GM08714 (cell line): ENCODE data around the gene ZNF524.
A peak's percentile ranks its signal among the peaks of the same experiment; 100 is the strongest.

Experiments
- H3K4me3 ChIP-seq: fragments of 200-500 bp; sonication (Bioruptor generic); 2 replicates; pipeline ENCODE4 v1.5.1; 2014; ENCODE audit warnings: mild to moderate bottlenecking, low read length, inconsistent platforms
- ZNF274 ChIP-seq: IDR thresholded peaks from 2 replicates; pipeline ENCODE4 v1.6.1; 2012; ENCODE audit warnings: mild to moderate bottlenecking, low read depth, low read length

The ZNF524 gene

DNA sequence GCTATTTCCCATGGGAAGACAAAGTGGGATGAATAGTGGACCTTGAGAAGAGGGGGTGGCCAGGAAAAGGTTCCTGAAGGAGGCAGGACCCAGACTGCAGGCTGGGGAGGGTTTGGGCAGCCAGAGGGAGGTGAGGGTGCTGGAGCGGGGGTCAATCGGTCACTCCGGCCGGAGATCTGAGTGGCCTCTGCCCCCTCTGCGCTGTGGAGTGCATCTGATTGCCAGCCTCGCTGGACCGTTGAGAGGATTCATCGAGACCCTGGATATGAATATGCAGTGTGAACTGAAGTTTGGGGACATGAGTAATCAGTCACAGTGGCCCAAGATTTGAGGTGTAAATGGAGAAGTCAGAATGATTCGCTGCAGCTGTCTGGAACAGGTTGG lies 35.2 kb downstream of the ZNF524 start:
- H3K4me3 ChIP-seq = peak overlapping the region; percentile 92
- TF ChIP-seq ZNF274 = no peak

DNA sequence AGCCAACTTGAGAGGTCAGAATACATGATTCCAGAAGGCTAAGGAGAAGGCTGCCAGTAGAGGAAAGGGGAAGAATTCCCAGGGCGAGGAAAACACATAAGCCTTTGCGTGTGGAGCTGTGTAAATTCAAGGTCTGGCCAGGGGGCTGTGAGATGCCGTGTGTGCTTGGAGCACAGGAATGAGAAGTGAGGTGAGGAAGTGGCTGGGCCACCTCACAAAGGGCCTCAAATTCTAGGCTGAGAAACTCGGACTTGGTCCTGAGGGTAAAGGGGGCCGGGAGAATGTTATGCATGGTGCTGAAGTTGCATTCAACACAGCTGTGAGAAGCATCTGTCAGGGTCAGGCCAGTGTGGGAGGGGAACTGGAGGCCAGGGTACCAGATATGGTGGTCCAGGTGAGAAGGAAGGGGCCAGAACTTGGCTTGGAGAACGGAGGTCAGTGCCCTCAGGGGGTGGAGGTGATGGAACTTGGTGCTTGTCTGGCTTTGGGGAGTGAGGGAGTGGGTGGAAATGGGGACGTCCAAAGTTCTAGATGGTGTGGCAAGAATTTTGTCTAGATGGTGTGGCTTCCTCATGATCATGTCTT lies 35.9 kb downstream of the ZNF524 start:
- H3K4me3 ChIP-seq = peak overlapping the region; percentile 92
- no peak for TF ChIP-seq ZNF274

DNA sequence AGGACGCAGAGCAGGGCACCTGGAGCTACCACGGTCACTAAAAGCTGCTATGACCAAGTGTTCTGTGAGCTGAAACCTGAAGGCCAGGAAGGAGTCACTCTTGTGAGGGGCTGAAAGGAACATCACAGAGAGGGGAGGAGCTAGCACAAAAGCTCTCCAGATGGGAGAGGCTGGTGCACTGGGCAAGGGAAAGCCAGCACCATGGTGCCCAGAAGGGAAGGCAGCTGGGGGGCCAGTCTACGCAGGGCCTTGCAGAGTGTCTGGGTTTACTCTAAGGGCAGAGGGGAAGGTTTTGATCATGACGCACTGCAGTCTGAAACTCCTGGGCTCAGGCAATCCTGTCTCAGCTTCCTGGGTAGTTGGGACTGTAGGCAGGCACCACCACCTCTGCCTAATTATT lies 36.6 kb downstream of the ZNF524 start:
- no peak overlapping the region for H3K4me3 ChIP-seq
- no peak for TF ChIP-seq ZNF274

DNA sequence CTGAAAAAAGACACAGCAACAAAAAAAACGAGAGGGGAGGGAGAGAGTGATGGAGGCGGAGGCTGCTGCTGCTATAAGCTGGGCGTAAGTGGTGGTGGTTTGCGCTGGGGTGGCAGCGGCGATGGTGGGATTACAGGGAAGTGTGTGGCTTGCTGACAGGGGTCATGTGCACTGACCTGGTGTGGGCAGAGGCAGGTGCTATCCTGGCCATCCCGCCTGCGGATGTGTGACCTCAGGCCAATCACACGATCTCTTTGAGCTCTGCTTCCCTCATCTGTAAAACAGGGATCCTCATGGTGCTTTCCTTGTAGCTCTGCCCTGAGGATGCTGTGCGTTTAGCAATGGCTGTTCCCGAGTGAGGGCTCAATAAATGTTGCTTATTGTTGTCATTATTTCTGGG lies 37.4 kb downstream of the ZNF524 start:
- no peak overlapping the region for H3K4me3 ChIP-seq
- no peak for TF ChIP-seq ZNF274

DNA sequence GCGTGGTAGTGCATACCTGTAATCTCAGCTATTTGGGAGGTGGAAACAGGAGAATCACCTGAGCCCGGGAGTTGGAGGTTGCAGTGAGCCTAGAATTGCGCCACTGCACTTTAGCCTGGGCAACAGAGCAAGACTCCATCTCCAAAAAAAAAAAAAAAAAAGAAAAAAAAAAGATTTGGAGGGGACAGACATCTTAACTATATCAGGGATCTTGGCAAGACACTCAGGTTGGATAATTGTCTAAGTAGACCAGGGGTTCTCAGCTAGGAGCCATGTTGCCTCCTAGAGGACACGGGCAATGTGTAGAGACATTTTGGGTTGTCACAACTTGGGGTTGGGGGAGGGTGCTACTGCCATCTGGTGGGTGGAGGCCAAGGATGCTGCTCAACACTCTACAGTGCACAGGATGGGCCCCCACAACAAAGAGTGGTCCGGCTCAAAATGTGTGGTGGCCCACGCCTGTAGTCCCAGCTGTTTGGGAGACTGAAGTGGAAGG lies 38.8 kb downstream of the ZNF524 start:
- no peak overlapping the region for H3K4me3 ChIP-seq

DNA sequence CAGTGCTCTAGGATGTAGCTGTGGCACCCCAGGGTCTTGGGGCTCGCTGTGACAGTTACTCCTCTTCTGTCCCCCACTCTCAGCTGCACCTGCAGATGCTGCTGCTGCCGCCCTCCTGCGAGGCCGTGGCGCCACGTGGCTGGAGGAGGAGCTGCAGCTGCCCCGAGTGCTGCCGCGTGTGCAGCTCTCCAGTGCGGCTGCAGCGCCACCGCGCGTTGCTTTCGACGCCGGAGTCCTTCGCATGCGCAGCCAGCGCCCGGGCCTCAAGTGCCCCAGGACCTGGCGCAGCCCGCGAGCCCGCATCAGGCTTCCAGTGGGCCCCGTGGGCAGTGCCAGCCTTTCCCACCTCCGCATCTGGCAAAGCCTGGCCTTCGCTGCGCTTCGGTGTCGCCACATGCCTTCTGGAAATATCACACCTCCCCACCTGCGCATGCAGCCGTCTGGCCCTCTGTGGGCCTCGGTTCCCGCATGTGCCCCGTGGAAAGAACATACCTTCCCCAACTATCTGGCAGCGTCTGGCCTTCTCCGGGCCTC lies 40.0 kb downstream of the ZNF524 start:
- no peak for TF ChIP-seq ZNF274
- peak overlapping the region; percentile 95; the same call in 1 of the 2 replicates for H3K4me3 ChIP-seq

More for the DNA sequence above, 38.8 kb downstream of the ZNF524 start:
- TF ChIP-seq ZNF274 = no peak

DNA sequence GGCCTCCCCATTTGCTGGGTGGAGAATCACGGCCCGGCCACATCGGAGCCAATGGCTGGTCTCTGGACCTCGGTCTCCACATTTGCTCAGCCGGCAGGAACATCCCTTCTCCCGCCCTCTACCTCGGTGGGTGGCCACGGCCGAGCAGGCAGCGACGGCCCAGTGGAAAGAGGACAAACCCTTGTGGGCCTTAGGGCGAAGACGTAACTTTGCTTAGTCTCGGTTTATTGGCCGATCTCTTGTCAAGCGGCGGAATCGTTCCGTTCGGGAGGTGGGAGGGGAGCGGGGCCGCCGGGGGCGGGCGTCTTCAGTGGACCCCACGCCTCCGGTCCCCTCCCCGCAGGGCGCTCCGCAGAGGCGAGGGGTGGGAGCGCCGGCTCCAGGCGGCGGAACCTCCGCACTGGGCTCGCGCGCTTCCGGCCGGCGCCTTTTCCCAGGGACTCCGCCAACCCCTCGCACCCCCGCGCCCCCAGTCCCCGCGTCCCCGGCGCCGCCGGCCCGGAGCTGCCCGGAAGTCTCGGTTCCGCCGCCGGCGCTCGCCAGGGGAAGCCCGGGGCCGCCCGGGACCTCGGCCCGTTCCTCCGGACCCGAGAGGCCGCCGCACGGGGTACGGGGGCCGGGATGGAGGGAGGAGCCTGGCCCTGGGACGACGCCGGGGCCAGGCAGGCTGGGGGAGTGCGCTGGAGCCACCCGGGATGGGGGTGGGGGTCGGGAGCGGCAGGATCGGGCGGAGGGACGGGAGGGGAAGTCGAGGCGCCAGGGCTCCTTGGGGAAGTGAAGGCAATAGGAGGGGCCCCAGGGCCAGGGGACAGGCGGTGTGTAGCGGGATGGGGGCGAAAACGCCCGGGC lies 40.7 kb downstream of the ZNF524 start, which contains the start of gene ZNF580:
Gene ZNF580 (plus strand): TSS at position 426 of the 849 bp plus-strand sequence. CDS start 1,507 bp downstream, outside the sequence.
- no peak for TF ChIP-seq ZNF274

DNA sequence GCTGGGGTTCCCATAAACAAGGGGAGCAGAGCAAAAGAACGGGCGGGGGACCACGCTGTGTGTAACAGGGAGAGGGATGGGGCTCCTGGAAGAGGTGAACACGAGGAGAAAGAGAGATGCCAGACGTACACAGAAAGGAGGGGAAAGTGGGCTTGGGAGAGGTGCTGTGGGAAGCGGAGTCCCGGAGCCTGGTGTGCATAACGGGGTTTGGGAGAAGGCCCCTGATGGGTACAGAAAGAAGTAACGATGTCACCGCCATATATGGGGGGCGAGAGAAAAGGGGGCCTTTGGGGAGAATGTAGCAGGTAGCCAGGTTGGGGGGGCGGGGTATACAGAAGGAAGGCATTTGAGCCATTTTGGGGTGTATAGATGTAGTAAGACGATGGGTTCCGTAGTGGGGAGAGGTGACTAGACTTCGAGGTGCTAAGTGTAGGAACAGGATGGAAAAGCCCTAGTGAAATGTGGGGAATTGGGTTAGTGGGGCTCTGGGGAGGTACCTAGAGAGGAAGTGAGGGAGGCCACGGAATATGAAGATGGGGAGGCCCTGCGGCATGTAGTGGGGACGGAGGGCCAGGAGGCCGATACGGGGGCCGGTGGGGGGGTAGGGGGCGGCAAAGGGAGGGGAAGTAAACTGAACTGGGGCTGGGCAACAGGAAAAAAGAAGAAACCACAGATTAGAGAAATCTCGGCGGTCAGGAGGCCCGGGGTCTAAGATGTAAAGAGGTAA lies 41.5 kb downstream of the ZNF524 start:
- TF ChIP-seq ZNF274 = no peak
- peak overlapping the region; percentile 95 for H3K4me3 ChIP-seq

More for the DNA sequence above, 40.7 kb downstream of the ZNF524 start, which contains the start of gene ZNF580:
- peak within 1 kb of the TSS; percentile 95 for H3K4me3 ChIP-seq

DNA sequence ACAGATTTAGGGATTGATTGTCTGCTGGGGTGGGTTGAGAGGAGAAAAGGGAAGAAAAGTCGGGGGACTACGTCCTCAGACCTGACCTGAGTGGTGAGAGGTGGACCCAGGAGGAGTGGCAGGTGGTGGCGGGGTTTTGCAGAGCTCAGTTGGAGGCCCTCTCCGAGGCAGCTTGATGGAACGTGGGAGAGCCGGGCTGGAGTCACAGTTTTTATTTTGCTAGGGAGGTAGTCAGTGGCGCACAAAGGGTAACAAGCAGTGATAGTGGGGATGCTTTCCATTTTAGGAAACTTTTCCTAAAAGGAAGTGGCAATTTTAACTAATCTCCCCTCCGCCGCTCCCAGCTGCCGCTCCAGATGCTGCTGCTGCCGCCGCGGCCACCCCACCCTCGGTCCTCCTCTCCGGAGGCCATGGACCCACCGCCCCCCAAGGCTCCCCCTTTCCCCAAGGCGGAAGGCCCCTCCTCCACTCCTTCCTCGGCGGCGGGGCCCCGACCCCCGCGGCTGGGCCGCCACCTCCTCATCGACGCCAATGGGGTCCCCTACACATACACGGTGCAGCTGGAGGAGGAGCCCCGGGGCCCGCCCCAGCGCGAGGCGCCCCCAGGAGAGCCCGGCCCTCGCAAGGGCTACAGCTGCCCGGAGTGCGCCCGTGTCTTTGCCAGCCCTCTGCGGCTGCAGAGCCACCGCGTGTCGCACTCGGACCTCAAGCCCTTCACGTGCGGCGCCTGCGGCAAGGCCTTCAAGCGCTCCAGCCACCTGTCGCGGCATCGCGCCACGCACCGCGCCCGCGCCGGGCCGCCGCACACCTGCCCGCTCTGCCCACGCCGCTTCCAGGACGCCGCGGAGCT lies 42.3 kb downstream of the ZNF524 start:
- peak overlapping the region; percentile 95 for H3K4me3 ChIP-seq
- TF ChIP-seq ZNF274 = no peak

DNA sequence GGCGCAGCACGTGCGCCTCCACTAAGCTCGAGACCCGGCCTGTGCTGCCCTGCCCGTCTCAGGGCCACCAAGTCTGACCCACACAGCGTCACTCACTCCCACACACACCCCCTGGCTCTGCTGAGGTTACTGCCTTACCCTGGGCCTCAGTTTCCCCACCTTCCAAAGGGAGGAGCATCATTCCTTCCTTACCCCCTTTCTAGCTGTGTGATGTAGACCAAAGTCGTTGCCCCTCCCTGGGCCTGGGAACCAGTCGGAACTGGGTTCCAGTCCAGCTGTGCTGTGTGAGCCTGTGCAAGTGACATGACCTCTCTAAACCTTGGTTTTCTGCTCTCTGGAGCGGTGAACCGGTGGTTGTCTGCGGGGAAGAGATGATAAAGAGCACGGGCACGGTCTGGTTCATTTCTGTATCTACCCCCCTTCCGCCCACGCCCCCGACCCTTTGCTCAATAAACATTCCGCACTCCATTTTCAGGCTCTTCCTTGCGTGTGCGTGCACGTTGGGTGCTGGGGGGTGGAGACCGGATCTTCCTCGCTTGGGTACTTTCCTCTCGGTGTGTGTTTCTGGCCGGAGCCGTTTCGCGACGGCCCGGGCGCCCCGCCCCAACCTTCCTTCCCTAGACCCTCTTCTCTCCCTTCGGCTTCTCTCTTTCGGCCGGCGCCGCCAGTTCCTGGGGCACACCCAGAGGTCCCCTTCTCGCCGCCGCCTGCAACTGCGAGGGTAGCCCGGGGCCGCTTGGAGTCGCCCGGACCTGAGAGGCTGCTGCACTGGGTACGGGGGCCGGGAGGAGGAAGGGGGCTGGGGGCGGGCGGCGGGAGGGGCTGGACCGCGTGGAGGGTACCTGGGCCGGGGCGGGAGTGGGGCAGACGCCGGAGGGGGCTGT lies 43.2 kb downstream of the ZNF524 start, which contains the start of gene ZNF581:
Gene ZNF581 (plus strand): TSS at position 647 of the 884 bp plus-strand sequence. CDS start 923 bp downstream, outside the sequence.
- H3K4me3 ChIP-seq = peak within 1 kb of the TSS; percentile 95
- no peak for TF ChIP-seq ZNF274

DNA sequence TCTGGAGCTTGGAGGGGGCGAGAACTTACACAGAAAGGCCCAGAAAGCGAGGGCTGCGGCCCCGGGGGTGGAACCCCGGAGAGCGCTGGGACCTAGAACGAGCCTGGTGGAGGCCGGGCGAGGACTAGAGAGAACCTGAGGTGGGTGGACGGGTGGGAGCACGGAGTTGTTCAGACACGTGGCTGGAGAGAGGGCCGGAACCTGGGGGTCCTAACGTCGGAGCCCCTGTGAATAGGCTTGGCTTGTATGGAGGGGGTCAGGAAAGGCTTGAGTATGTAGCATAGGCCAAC lies 43.7 kb downstream of the ZNF524 start:
- TF ChIP-seq ZNF274 = no peak
- peak overlapping the region; percentile 95 for H3K4me3 ChIP-seq

DNA sequence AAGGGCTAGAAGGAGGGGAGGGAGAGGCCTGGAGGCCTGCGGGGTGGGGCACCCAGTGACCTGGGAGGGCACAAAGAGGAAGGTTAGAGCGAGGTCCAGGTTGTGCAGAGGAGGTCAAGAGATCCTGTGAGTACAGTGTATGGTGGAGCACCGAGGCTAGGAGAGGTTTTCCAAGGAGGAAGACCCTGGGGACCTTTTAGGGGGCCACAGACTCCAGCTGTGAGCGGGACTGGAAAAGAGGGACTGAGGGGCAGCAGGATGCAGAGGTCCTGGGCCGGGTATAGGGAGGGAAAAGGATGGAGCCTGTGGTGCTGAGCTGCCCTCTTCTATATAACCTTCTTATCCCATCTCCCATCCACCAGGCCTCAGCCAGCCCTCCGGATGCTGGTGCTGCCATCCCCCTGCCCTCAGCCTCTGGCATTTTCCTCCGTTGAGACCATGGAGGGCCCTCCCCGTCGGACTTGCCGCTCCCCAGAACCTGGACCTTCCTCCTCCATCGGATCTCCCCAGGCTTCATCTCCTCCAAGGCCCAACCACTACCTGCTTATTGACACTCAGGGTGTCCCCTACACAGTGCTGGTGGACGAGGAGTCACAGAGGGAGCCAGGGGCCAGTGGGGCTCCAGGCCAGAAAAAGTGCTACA lies 44.2 kb downstream of the ZNF524 start:
- peak overlapping the region; percentile 95 for H3K4me3 ChIP-seq
- no peak for TF ChIP-seq ZNF274
